Activated CD8-positive, alpha-beta T cell treated with anti-CD3 and anti-CD28 coated beads for 36 hours (primary cell): ENCODE results near the gene ABCC10. TPM values are rescaled to one million over a fixed set of nuclear protein-coding genes. Genes with fewer than 3 reads are reported as not detected.

Experiments used
- ATAC-seq: fragments of 200-7000 bp; cut with Tn5 transposase; one replicate; pipeline ENCODE4 v1.10.0; 2021; ENCODE audit warnings: mild to moderate bottlenecking, moderate library complexity
- CTCF ChIA-PET: fragments of 350-600 bp; sonication (Branson Sonifier 250); formaldehyde crosslinking; loops from one replicate; lab custom pipeline; 2021; ENCODE audit warnings: antibody characterized with exemption; lab: Charles Lee
- POLR2A ChIA-PET: fragments of 350-600 bp; sonication (Branson Sonifier 250); formaldehyde crosslinking; loops from one replicate; lab custom pipeline; 2021; ENCODE audit warnings: antibody characterized with exemption; lab: Charles Lee
- DNase-seq: peaks from one replicate; pipeline ENCODE4 v3.0.0-alpha.2; 2020
- H3K27ac Mint-ChIP-seq: one replicate; pipeline ENCODE4 v1.8.0; 2021; ENCODE audit warnings: mild to moderate bottlenecking, mixed read lengths
- H3K27me3 Mint-ChIP-seq: one replicate; pipeline ENCODE4 v1.8.0; 2021; ENCODE audit warnings: mixed read lengths
- H3K36me3 Mint-ChIP-seq: one replicate; pipeline ENCODE4 v1.8.0; 2021; ENCODE audit warnings: low read depth, mixed read lengths
- H3K4me1 Mint-ChIP-seq: one replicate; pipeline ENCODE4 v1.8.0; 2021; ENCODE audit warnings: low read depth, mixed read lengths
- H3K4me3 Mint-ChIP-seq: one replicate; pipeline ENCODE4 v1.8.0; 2021; ENCODE audit warnings: mild to moderate bottlenecking, moderate library complexity, mixed read lengths
- H3K9me3 Mint-ChIP-seq: one replicate; pipeline ENCODE4 v1.8.0; 2021; ENCODE audit warnings: mixed read lengths
- CTCF ChIP-seq: fragments of 200-600 bp; IDR thresholded peaks from one replicate; pipeline ENCODE4 v1.8.0; 2022; ENCODE audit warnings: antibody characterized with exemption, mild to moderate bottlenecking
- intact Hi-C: fragments of 100-400 bp; cut with micrococcal nuclease; formaldehyde crosslinking; loops from one replicate; pipeline ENCODE4 v1.10.0; 2022
- total RNA-seq, 2 experiments: library from RNA; stranded (reverse); gene quantifications; one replicate each; pipeline ENCODE4 v1.2.3, GENCODE V29; 2021

The ABCC10 gene
- total RNA-seq, 2 experiments from 2014 or later = 27.2 to 27.5 TPM

- intact Hi-C loops = no loop called here
- CTCF ChIA-PET = interaction anchor here (0.6 to 6.5 kb wide), 8 partner anchors 9 to 200 kb away, joined by 3 to 60 read pairs (median 4); no protein-coding TSS in a partner anchor
- no peak overlapping the region for H3K27ac Mint-ChIP-seq
- H3K9me3 Mint-ChIP-seq = no peaks in the 10 kb centered on the region
- H3K4me1 Mint-ChIP-seq = peaks cover 11% of the 10 kb centered on the region
- H3K27me3 Mint-ChIP-seq = peaks cover 12% of the 10 kb centered on the region
- TF ChIP-seq CTCF = no peak
- peaks cover 4% of the 10 kb centered on the region for H3K36me3 Mint-ChIP-seq
- peak overlapping the region; percentile 71 for H3K4me3 Mint-ChIP-seq
- DNase-seq (no peak), ATAC-seq (no peak)
- POLR2A ChIA-PET = interaction anchor here (1.7 kb wide), 1 partner anchor 17 kb away, joined by 4 read pairs; no protein-coding TSS in a partner anchor
Observed at GRCh38 chr6:43453831-43454230, 26.5 kb downstream of the ABCC10 start.

- peaks cover 12% of the 10 kb centered on the region for H3K27me3 Mint-ChIP-seq
- ATAC-seq (peak; percentile 76), DNase-seq (peak; percentile 81)
- ChIA-PET CTCF (interaction anchor here (0.6 to 6.5 kb wide), 9 partner anchors 9 to 200 kb away, joined by 3 to 60 read pairs (median 4); no protein-coding TSS in a partner anchor), POLR2A (interaction anchor here (1.7 to 1.8 kb wide), 2 partner anchors 18 to 24 kb away, joined by 4 to 7 read pairs; partner anchors contain the start of gene TJAP1)
- H3K4me3 Mint-ChIP-seq = peak overlapping the region; percentile 71
- H3K9me3 Mint-ChIP-seq = no peaks in the 10 kb centered on the region
- intact Hi-C loops = no loop called here
- H3K4me1 Mint-ChIP-seq = peaks cover 11% of the 10 kb centered on the region
- no peak overlapping the region for H3K27ac Mint-ChIP-seq
- H3K36me3 Mint-ChIP-seq = peaks cover 4% of the 10 kb centered on the region
- peak; percentile 98 for TF ChIP-seq CTCF
Observed at GRCh38 chr6:43454290-43454695, 27.0 kb downstream of the ABCC10 start.

GRCh38 chr6:43454696-43455530 is 27.6 kb downstream of the ABCC10 start:
- ChIA-PET POLR2A (interaction anchor here (0.6 to 1.8 kb wide), 7 partner anchors 7 to 146 kb away, joined by 3 to 7 read pairs (median 4); partner anchors contain the start of genes ABCC10, POLR1C, TJAP1 and YIPF3), CTCF (interaction anchor here (0.7 to 6.5 kb wide), 10 partner anchors 16 to 1577 kb away, joined by 3 to 60 read pairs (median 4); partner anchors contain the start of gene TJAP1)
- Mint-ChIP-seq H3K4me3 (peak overlapping the region; percentile 71), H3K9me3 (no peaks in the 10 kb centered on the region), H3K4me1 (peaks cover 11% of the 10 kb centered on the region), H3K27me3 (peaks cover 12% of the 10 kb centered on the region), H3K36me3 (peaks cover 4% of the 10 kb centered on the region), H3K27ac (no peak overlapping the region)
- DNase-seq (peak; percentile 26), ATAC-seq (peak; percentile 60)
- intact Hi-C loops = loop anchor here (5.0 kb wide), 1 partner anchor 52 kb away; no protein-coding TSS in a partner anchor
- peak; percentile 68 for TF ChIP-seq CTCF

GRCh38 chr6:43455531-43456428 is 28.4 kb downstream of the ABCC10 start, which contains the start of gene DLK2:
DLK2 (minus strand) TSS chr6:43455548; CDS start chr6:43454825, 723 bp downstream.
- Mint-ChIP-seq H3K36me3 (peaks cover 4% of the 10 kb centered on the region), H3K9me3 (no peaks in the 10 kb centered on the region), H3K27ac (peak within 1 kb of the TSS; percentile 14), H3K4me1 (peaks cover 11% of the 10 kb centered on the region), H3K4me3 (peak within 1 kb of the TSS; percentile 75), H3K27me3 (peaks cover 15% of the 10 kb centered on the region)
- intact Hi-C loops = loop anchor here (5.0 kb wide), 1 partner anchor 52 kb away; no protein-coding TSS in a partner anchor
- ATAC-seq = peak; percentile 67
- POLR2A ChIA-PET = interaction anchor here (0.6 to 1.8 kb wide), 7 partner anchors 8 to 147 kb away, joined by 3 to 7 read pairs (median 4); partner anchors contain the start of genes ABCC10, POLR1C, TJAP1 and YIPF3
- TF ChIP-seq CTCF = no peak
- CTCF ChIA-PET = interaction anchor here (0.7 to 6.5 kb wide), 10 partner anchors 16 to 1576 kb away, joined by 3 to 60 read pairs (median 4); partner anchors contain the start of gene TJAP1
- peak; percentile 74 for DNase-seq
